COLO668 (cell line): Measurements from ENCODE around the gene TPPP2.

Experiments
- DNase-seq: peaks from one replicate; lab custom pipeline; 2025; ENCODE audit not compliant: unreplicated experiment; lab: John Stamatoyannopoulos, UW

TPPP2 gene

GRCh38 chr14:21016413-21017190 is 13.4 kb upstream of the TPPP2 start:
- no peak for DNase-seq

GRCh38 chr14:21017528-21018245 is 12.3 kb upstream of the TPPP2 start:
- DNase-seq: no peak

GRCh38 chr14:21018286-21018685 is 11.7 kb upstream of the TPPP2 start:
- no peak for DNase-seq

GRCh38 chr14:21018781-21019180 is 11.2 kb upstream of the TPPP2 start:
- DNase-seq: no peak

GRCh38 chr14:21019366-21019765 is 10.7 kb upstream of the TPPP2 start:
- no peak for DNase-seq

GRCh38 chr14:21020977-21021545 is 9.0 kb upstream of the TPPP2 start:
- DNase-seq: no peak

- DNase-seq: no peak
These were observed 7.3 kb upstream of the TPPP2 start for GRCh38 chr14:21022686-21023085.

- no peak for DNase-seq
These were observed 6.8 kb upstream of the TPPP2 start for GRCh38 chr14:21023174-21023573.

GRCh38 chr14:21023817-21024584 is 6.0 kb upstream of the TPPP2 start:
- DNase-seq: no peak

- DNase-seq: peak; percentile 14
These were observed 5.2 kb upstream of the TPPP2 start, which contains the start of gene NDRG2 for GRCh38 chr14:21024585-21025370. Gene NDRG2, minus strand, starts transcription at chr14:21025061. Its CDS starts 1,746 bp downstream, at chr14:21023315.

GRCh38 chr14:21025371-21026273 is 4.4 kb upstream of the TPPP2 start:
- DNase-seq: no peak

GRCh38 chr14:21026274-21026987 is 3.6 kb upstream of the TPPP2 start:
- no peak for DNase-seq

GRCh38 chr14:21026988-21027315 is 3.1 kb upstream of the TPPP2 start:
- DNase-seq: no peak

GRCh38 chr14:21030531-21030930 is 514 bp downstream of the TPPP2 start:
- DNase-seq: no peak

GRCh38 chr14:21032326-21033132 is 2.5 kb downstream of the TPPP2 start:
- DNase-seq: no peak

- no peak for DNase-seq
These were observed 3.2 kb downstream of the TPPP2 start for GRCh38 chr14:21033133-21033698.

- no peak for DNase-seq
These were observed 4.7 kb downstream of the TPPP2 start, which contains the start of gene RNASE13 for GRCh38 chr14:21034707-21035106. Gene RNASE13, minus strand, starts transcription at chr14:21034807. Its CDS starts 519 bp downstream, at chr14:21034288.

- no peak for DNase-seq
These were observed 6.7 kb downstream of the TPPP2 start for GRCh38 chr14:21036751-21037150.
